A204.1 (cell line): Measurements from ENCODE around the gene KANK3.
"Not testable (repeated sequence)": the region's sequence is repeated elsewhere in the genome, so short reads cannot be mapped to it uniquely, and the experiment has no call there.

Source experiments
- FAIRE-seq: peaks from 2 replicates; lab custom pipeline; 2012; peaks lifted over from hg19 to GRCh38; lab: Jason Lieb, UNC

The KANK3 gene

DNA sequence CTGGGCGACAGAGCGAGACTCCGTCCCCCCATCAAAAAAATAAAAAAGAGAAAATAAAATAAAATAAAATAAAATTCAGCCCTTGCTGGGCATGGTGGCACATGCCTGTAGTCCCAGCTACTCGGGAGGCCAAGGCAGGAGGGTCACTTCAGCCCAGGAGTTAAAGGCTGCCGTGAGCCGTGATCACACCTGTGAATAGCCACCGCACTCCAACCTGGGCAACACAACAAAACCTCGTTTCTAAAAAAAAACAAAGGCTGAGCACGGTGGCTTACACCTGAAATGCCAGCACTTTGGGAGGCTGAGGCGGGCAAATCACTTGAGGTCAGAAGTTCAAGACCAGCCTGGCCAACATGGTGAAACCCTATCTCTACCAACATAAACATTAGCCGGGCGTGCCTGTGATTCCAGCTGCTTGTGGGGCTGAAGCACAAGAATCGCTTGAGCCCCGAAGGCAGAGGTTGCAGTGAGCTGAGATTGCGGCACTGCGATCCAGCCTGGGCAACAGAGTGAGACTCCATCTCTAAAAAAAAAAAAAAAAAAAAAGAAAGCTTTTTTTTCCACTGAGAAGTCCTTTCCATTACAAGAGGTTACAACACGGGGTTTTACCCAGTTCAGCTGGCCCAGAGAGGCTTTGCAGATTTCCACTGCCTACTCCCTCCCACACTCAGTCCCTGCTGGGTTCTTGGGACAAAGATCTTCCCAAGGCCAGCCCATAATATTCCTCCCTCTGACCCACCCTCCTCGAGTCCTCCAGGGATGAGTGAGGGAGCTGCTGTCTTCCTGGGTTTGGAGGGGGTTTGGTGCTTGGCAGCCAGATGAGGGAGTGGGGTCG is 27.3 kb upstream of the KANK3 start:
- no peak for FAIRE-seq

- FAIRE-seq, result no peak
Observed at GRCh38 chr19:8367327-8368001, 24.4 kb upstream of the KANK3 start.

- FAIRE-seq, result no peak
Observed at GRCh38 chr19:8366961-8367326, 23.9 kb upstream of the KANK3 start.

- FAIRE-seq, result no peak
Observed at GRCh38 chr19:8366121-8366581, 23.1 kb upstream of the KANK3 start.

DNA sequence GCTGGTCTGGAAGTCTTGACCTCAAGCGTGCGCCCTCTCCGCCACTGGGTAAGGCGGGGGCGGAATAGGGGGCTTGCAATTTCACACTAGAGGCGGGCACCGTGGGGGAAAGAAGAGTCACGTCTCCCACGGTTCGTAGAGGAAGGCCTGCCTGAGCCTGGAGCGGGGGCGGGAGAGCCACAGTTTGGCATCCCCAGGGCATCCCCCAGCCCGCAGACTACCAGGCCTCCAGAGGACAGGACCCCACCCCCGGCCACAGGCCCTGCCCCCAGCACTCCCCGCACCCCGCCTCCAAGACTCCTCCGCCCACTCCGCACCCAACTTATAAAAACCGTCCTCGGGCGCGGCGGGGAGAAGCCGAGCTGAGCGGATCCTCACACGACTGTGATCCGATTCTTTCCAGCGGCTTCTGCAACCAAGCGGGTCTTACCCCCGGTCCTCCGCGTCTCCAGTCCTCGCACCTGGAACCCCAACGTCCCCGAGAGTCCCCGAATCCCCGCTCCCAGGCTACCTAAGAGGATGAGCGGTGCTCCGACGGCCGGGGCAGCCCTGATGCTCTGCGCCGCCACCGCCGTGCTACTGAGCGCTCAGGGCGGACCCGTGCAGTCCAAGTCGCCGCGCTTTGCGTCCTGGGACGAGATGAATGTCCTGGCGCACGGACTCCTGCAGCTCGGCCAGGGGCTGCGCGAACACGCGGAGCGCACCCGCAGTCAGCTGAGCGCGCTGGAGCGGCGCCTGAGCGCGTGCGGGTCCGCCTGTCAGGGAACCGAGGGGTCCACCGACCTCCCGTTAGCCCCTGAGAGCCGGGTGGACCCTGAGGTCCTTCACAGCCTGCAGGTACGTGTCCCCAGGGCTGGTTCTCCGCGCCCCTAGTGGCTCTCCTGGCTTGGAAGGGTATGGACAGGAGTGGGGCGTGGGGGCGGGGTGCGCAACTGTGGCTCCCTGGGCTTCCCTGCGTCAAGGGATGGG is 21.0 kb upstream of the KANK3 start, which contains the start of gene ANGPTL4:
TSS of gene ANGPTL4 (plus strand) at position 353 of the 969 bp plus-strand sequence. CDS start at position 520, 167 bp downstream.
- no peak for FAIRE-seq

DNA sequence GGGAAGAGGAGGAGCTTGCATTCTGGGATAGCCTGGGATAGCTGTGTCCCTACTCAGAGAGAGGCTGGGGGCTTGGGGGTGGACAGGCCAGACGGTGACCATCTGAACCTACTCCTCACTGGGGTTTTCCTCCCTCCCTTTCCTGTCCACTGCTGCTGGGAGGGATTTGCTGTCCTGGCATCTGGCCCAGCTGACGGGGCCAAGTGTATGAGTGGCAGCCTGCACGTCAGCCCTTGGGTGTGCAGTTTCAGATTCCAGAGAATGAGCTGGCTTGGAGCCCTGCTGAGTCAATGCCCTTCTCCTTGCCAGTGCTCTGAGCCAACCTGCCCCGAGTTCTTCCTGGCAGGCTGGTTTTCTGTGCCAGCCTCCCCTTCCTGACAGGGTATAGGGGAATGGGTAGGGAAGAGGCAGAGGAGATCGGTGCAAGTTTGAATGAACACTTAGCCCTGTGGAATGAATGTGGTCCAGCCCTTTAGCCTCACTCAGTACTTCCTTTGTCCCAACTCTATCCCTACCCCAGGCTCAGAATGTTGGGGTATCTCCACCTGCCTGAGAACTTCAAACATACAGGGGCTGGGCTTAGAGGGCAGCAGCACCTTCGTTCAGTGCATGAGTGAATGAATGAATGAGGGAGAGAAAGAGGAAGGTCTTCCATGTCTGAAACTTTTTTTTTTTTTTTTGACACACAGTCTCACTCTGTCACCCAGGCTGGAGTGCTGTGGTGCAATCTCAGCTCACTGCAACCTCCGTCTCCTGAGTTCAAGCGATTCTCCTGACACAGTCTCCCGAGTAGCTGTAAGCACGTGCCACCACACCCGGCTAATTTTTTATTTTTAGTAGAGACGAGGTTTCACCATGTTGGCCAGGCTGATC is 19.1 kb upstream of the KANK3 start:
- no peak for FAIRE-seq

GRCh38 chr19:8360196-8360595 is 17.1 kb upstream of the KANK3 start:
- no peak for FAIRE-seq

- FAIRE-seq, result no peak
Observed at GRCh38 chr19:8358948-8359347, 15.9 kb upstream of the KANK3 start.

- no peak for FAIRE-seq
Observed at GRCh38 chr19:8357007-8357521, 14.0 kb upstream of the KANK3 start.

- no peak for FAIRE-seq
Observed at GRCh38 chr19:8355631-8356402, 12.8 kb upstream of the KANK3 start.

DNA sequence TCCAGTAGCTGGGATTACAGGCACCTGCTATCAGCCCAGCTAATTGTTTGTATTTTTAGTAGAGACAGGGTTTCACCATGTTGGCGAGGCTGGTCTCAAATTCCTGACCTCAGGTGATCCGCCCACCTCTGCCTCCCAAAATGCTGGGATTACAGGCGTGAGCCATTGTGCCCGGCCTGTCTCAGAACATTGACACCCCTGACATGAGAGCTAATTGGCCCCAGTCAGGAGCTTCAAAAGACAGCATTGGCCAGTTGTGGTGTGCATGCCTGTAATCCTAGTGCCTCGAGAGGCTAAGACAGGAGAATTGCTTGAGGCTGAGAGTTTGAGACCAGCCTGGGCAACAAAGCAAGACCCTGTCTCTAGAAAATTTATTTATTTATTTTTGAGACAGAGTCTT is 9.8 kb upstream of the KANK3 start:
- not testable (repeated sequence) for FAIRE-seq

DNA sequence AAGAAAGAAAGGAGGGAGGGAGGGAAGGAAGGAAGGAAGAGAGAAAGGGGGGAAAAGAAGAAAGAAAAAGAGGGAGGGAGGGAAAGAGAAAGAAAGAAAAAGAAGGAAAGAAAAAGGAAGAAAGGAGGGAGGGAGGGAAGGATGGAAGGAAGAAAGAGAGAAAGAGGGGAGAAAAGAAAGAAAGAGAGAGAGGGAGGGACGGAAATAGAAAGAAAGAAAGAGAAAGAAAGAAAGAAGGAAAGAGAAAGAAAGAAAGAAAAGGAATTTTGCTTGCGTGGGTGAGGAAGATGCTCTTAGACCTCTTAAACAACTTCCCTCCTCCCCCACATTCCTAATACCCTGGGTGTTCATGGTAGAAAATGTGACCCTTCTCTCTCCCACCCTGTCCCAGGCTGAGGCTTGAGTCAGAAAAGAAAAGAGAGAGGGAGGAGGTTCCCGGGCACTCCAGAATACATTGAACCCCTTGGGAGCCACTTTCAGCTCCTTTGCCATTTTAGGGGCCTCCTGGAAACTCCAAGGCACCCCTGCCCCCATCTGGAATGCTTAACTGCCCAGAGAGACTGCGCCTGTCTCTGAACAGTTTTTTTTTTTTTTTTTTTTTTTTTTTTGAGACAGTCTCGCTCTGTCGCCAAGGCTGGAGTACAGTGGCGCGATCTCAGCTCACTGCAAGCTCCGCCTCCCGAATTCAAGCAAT is 9.2 kb upstream of the KANK3 start:
- no peak for FAIRE-seq

- not testable (repeated sequence) for FAIRE-seq
Observed at GRCh38 chr19:8349629-8350372, 6.7 kb upstream of the KANK3 start.

- no peak for FAIRE-seq
Observed at GRCh38 chr19:8343483-8343844, 402 bp upstream of the KANK3 start.

GRCh38 chr19:8342316-8342683 is 762 bp downstream of the KANK3 start:
- no peak for FAIRE-seq

GRCh38 chr19:8341504-8341903 is 1.6 kb downstream of the KANK3 start:
- not testable (repeated sequence) for FAIRE-seq

- no peak for FAIRE-seq
Observed at GRCh38 chr19:8340341-8341096, 2.5 kb downstream of the KANK3 start.

GRCh38 chr19:8338835-8339234 is 4.2 kb downstream of the KANK3 start:
- FAIRE-seq, result no peak
